Measurements from ENCODE around the gene COTL1. TPM values are rescaled to one million over a fixed set of nuclear protein-coding genes. Genes with fewer than 3 reads are reported as not detected.
A peak's percentile ranks its signal among the peaks of the same experiment; 100 is the strongest.

COTL1 gene
- total and polyA plus RNA-seq, 9 of the 15 experiments (the other 6 are each of a cell fraction or from before 2014, with no cell fraction given) = 27.7 to 185 (median 72.5) TPM

GRCh38 chr16:84607694-84608093 is 10.2 kb downstream of the COTL1 start:
- Histone ChIP-seq H3K4me1 (replicated peaks in 1 of 2; ENCODE audit: control insufficient read depth in 2 of 2, insufficient read depth in 2 of 2, low read length in 2 of 2) (peaks cover 41 to 43% of the 10 kb centered on the region in 2 experiments), H3K27me3 (ENCODE audit: control insufficient read depth in 2 of 2, insufficient read depth in 2 of 2, low read length in 2 of 2) (no peaks in the 10 kb centered on the region), H3K79me2 (ENCODE audit: control insufficient read depth, insufficient read depth, low read length) (peaks cover 84% of the 10 kb centered on the region), H3K4me2 (ENCODE audit: insufficient read depth, low read length) (peak overlapping the region; percentile 69), H3K9me1 (ENCODE audit: control insufficient read depth, insufficient read depth, low read length) (no peaks in the 10 kb centered on the region), H3K9me3 (replicated peaks; ENCODE audit: control insufficient read depth, insufficient read depth, low read depth, low read length) (peaks cover 3% of the 10 kb centered on the region), H2AFZ (ENCODE audit: low read depth, low read length) (no peak overlapping the region), H3K4me3 (no peak overlapping the region), H3K9ac (ENCODE audit: insufficient read depth in 1 of 2, low read depth in 2 of 2, low read length in 2 of 2) (peak overlapping the region in 1 of 2 experiments; percentile 11; a peak in 1 of 4 replicates), H4K20me1 (replicated peaks; ENCODE audit: control insufficient read depth, insufficient read depth, low read length) (no peaks in the 10 kb centered on the region), H3K36me3 (ENCODE audit: control insufficient read depth, insufficient read depth, low read length) (peaks cover 24% of the 10 kb centered on the region), H3K27ac (ENCODE audit: extremely low read depth, low read depth, low read length) (peak overlapping the region; percentile 53)
- POLR2A ChIA-PET = interaction anchor here (0.5 to 1.3 kb wide), 5 partner anchors 10 to 595 kb away, joined by 3 to 6 read pairs (median 4); partner anchors contain the start of gene COTL1
- BruUV-seq (replicated peaks) = no TSS peak
- CTCF ChIA-PET (ENCODE audit: low intra/inter-chr PET ratio) = no interaction called here
- in situ Hi-C loops (cut with MboI) = no loop called here
- intact Hi-C loops (cut with micrococcal nuclease) = loop anchor here (1.0 kb wide), 1 partner anchor 13 kb away; no protein-coding TSS in a partner anchor
- ATAC-seq (peak; percentile 79), FAIRE-seq (peak; percentile 84), DNase-seq (ENCODE audit: extremely low read depth in 1 of 4, low spot score in 3 of 4) (peak in 2 of 4 experiments; percentile 72 to 80)
- 14% methylated on average over 7 of the region's 7 CpGs for WGBS (ENCODE audit: insufficient coverage, low coverage, missing lambda C conversion rate)
- TF ChIP-seq MYC (IDR thresholded peaks at IDR 0.05; ENCODE audit: low read depth, low read length) (0 out of 2 replicates have a peak, but pooled peaks have one; percentile 35), MYC (CRISPR knock-in tag; IDR thresholded peaks at IDR 0.05; ENCODE audit: borderline replicate concordance, low read depth) (no peak), RBM25 (IDR thresholded peaks at IDR 0.05; ENCODE audit: low read depth, low read length, severe bottlenecking) (peak; percentile 26), E2F1 (CRISPR knock-in tag; IDR thresholded peaks at IDR 0.05) (no peak), ZNF280B (CRISPR knock-in tag; IDR thresholded peaks at IDR 0.05) (no peak), SRF (CRISPR knock-in tag; IDR thresholded peaks at IDR 0.05) (peak in 1 of 2 experiments; percentile 91; a peak in 3 of 4 replicates), ZNF436 (CRISPR knock-in tag; IDR thresholded peaks at IDR 0.05) (no peak), CHD2 (IDR thresholded peaks at IDR 0.05; ENCODE audit: low read depth, low read length) (no peak), HLTF (IDR thresholded peaks at IDR 0.05) (0 out of 2 replicates have a peak, but pooled peaks have one; percentile 20), ZNF311 (CRISPR knock-in tag; IDR thresholded peaks at IDR 0.05) (no peak), NFIC (IDR thresholded peaks at IDR 0.05) (peak; percentile 46; the same call in 1 of the 2 replicates), NFE2L1 (tag; IDR thresholded peaks at IDR 0.05; ENCODE audit: borderline replicate concordance, low read depth) (no peak), MIER1 (IDR thresholded peaks at IDR 0.05; ENCODE audit: low read depth) (peak; percentile 37; the same call in 1 of the 2 replicates), ZNF780A (CRISPR knock-in tag; IDR thresholded peaks at IDR 0.05) (no peak), MEF2A (IDR thresholded peaks at IDR 0.05; ENCODE audit: control insufficient read depth, low read depth, low read length) (no peak), ZNF212 (CRISPR knock-in tag; IDR thresholded peaks at IDR 0.05) (peak; percentile 74; the same call in 1 of the 2 replicates), RCOR1 (IDR thresholded peaks at IDR 0.05; ENCODE audit: borderline replicate concordance in 1 of 2, low read depth in 2 of 2, low read length in 2 of 2) (peak in 1 of 2 experiments; percentile 91; a peak in 2 of 4 replicates), HNRNPK (IDR thresholded peaks at IDR 0.05; ENCODE audit: low read depth, low read length, poor library complexity, severe bottlenecking) (no peak), ZBTB5 (IDR thresholded peaks at IDR 0.05) (no peak), BCOR (IDR thresholded peaks at IDR 0.05) (peak; percentile 93)

All from K562 (cell line).